Measurements from ENCODE around the gene P2RY2.

DNA sequence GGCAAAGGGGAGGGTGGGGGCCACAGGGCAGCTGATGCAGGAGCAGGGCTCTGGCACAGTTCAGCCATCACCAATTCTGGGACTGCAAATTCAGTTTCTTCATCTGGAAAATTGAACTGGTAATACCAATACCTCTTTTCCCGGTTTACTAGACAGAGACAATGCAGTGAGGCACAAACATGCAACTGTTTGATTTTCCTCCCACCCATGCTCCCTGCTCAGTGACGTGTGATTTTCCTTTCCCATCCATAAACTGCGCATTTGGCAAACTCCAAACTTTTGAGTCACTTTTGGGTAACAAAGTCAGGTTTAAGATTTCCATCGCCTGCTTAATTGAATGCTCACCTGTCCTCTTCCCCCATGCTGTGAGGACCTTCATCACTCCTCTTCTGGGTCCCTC lies 23.2 kb downstream of the P2RY2 start:
- TF ChIP-seq, protein P1, sequence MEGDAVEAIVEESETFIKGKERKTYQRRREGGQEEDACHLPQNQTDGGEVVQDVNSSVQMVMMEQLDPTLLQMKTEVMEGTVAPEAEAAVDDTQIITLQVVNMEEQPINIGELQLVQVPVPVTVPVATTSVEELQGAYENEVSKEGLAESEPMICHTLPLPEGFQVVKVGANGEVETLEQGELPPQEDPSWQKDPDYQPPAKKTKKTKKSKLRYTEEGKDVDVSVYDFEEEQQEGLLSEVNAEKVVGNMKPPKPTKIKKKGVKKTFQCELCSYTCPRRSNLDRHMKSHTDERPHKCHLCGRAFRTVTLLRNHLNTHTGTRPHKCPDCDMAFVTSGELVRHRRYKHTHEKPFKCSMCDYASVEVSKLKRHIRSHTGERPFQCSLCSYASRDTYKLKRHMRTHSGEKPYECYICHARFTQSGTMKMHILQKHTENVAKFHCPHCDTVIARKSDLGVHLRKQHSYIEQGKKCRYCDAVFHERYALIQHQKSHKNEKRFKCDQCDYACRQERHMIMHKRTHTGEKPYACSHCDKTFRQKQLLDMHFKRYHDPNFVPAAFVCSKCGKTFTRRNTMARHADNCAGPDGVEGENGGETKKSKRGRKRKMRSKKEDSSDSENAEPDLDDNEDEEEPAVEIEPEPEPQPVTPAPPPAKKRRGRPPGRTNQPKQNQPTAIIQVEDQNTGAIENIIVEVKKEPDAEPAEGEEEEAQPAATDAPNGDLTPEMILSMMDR (conservative IDR thresholded peaks at IDR 0.05 in 1 of 2, IDR thresholded peaks at IDR 0.05 in 1 of 2; ENCODE audit: extremely low read depth in 1 of 2, insufficient read depth in 1 of 2, low read depth in 1 of 2, low read length in 2 of 2), result no peak
- TF ChIP-seq EZH2 (IDR thresholded peaks at IDR 0.05; ENCODE audit: borderline replicate concordance, low read length), result no peak
